CD4-positive, CD25-positive, alpha-beta regulatory T cell (primary cell): ENCODE results near the gene IFIT1. TPM values are rescaled to one million over a fixed set of nuclear protein-coding genes. Genes with fewer than 3 reads are reported as not detected.
A peak's percentile ranks its signal among the peaks of the same experiment; 100 is the strongest.

Source experiments
- ATAC-seq, 2 donors: fragments of 150-1000 bp; cut with Tn5 transposase; one replicate each; pipeline ENCODE4 v1.10.0; 2021; ENCODE audit warnings: low read depth in 2 of 2, moderate number of reproducible peaks in 2 of 2, moderate library complexity in 1 of 2
- DNase-seq, 3 donors: peaks; one replicate each; pipeline versions ENCODE4 v3.0.0 to v3.0.0-alpha.2; 2012 to 2022; ENCODE audit warnings: mixed read lengths in 1 of 3
- H3K27ac ChIP-seq: one replicate; pipeline ENCODE4 v1.7.0; 2013; ENCODE audit warnings: mild to moderate bottlenecking, low read length; ENCODE audit not compliant: insufficient read depth, poor library complexity, severe bottlenecking
- H3K27me3 ChIP-seq: one replicate; pipeline ENCODE4 v1.7.0; 2013; ENCODE audit warnings: low read length; ENCODE audit not compliant: control insufficient read depth, insufficient read depth
- H3K36me3 ChIP-seq: one replicate; pipeline ENCODE4 v1.7.0; 2013; ENCODE audit warnings: mild to moderate bottlenecking, low read length, moderate library complexity; ENCODE audit not compliant: control insufficient read depth, insufficient read depth
- H3K4me1 ChIP-seq: 2 replicates; pipeline ENCODE4 v1.7.0; 2013; ENCODE audit warnings: mild to moderate bottlenecking, low read length; ENCODE audit not compliant: insufficient read depth, control insufficient read depth, poor library complexity, severe bottlenecking
- H3K4me3 ChIP-seq: one replicate; pipeline ENCODE4 v1.7.0; 2013; ENCODE audit warnings: low read depth, mild to moderate bottlenecking, low read length, moderate library complexity
- H3K9me3 ChIP-seq, 2 experiments: 1 replicate in 1 of 2; 2 replicates in 1 of 2; pipeline ENCODE4 v1.7.0; 2013; ENCODE audit warnings: low read length in 2 of 2, mild to moderate bottlenecking in 1 of 2, moderate library complexity in 1 of 2; ENCODE audit not compliant: control insufficient read depth in 2 of 2
- H3K27ac Mint-ChIP-seq, 3 donors: one replicate each; pipeline ENCODE4 v1.8.0; 2020 to 2022; ENCODE audit warnings: mild to moderate bottlenecking in 3 of 3, mixed read lengths in 3 of 3, moderate library complexity in 2 of 3
- H3K27me3 Mint-ChIP-seq: one replicate; pipeline ENCODE4 v1.8.0; 2022; ENCODE audit warnings: mild to moderate bottlenecking, mixed read lengths
- H3K36me3 Mint-ChIP-seq: one replicate; pipeline ENCODE4 v1.8.0; 2020; ENCODE audit warnings: mixed read lengths
- H3K4me1 Mint-ChIP-seq, 4 donors: one replicate each; pipeline ENCODE4 v1.8.0; 2020 to 2022; ENCODE audit warnings: mixed read lengths in 4 of 4, mild to moderate bottlenecking in 1 of 4
- H3K4me3 Mint-ChIP-seq, 4 donors: one replicate each; pipeline ENCODE4 v1.8.0; 2020 to 2022; ENCODE audit warnings: mild to moderate bottlenecking in 4 of 4, mixed read lengths in 4 of 4, moderate library complexity in 3 of 4
- H3K9me3 Mint-ChIP-seq, 7 donors: one replicate each; pipeline ENCODE4 v1.8.0; 2020 to 2022; ENCODE audit warnings: mixed read lengths in 7 of 7, mild to moderate bottlenecking in 3 of 7, moderate library complexity in 2 of 7
- polyA plus RNA-seq, 4 donors: library from polyadenylated mRNA; unstranded; fragments of 300-500 nt; fragmentation: Illumina TruSeq; gene quantifications; one replicate each; pipeline ENCODE4 v1.2.3, GENCODE V29; 2021
- total RNA-seq: library from RNA; stranded (reverse); gene quantifications from one replicate; pipeline ENCODE4 v1.2.3, GENCODE V29; 2022

Gene IFIT1
- total and polyA plus RNA-seq, 5 donors from 2014 or later: 5.5 to 15.9 (median 6.1) TPM

GRCh38 chr10:89414879-89415821, 22.7 kb downstream of the IFIT1 start:
- ATAC-seq: peak; percentile 25 to 33
- H3K4me1 Mint-ChIP-seq: peaks cover 34 to 80% (median 47%) of the 10 kb centered on the region in 4 donors
- peak; percentile 18 to 62 (median 45) for DNase-seq
- Histone ChIP-seq H3K27me3 (no peaks in the 10 kb centered on the region), H3K9me3 (no peaks in the 10 kb centered on the region), H3K27ac (peak overlapping the region; percentile 90), H3K4me1 (peaks cover 51% of the 10 kb centered on the region), H3K36me3 (peaks cover 19% of the 10 kb centered on the region), H3K4me3 (peak overlapping the region; percentile 99)
- H3K36me3 Mint-ChIP-seq: peaks cover 10% of the 10 kb centered on the region
- H3K27ac Mint-ChIP-seq: peak overlapping the region; percentile 99
- H3K9me3 Mint-ChIP-seq: peaks cover 0 to 3% (median 0%) of the 10 kb centered on the region in 7 donors
- H3K4me3 Mint-ChIP-seq: peak overlapping the region; percentile 94 to 99 (median 96)
- no peaks in the 10 kb centered on the region for H3K27me3 Mint-ChIP-seq

GRCh38 chr10:89416465-89416864, 24.0 kb downstream of the IFIT1 start:
- H3K4me1 Mint-ChIP-seq: peaks cover 37 to 80% (median 50%) of the 10 kb centered on the region in 4 donors
- Histone ChIP-seq H3K9me3 (no peaks in the 10 kb centered on the region), H3K36me3 (peaks cover 28% of the 10 kb centered on the region), H3K4me3 (peak overlapping the region; percentile 66), H3K27ac (peak overlapping the region; percentile 59), H3K27me3 (no peaks in the 10 kb centered on the region), H3K4me1 (peaks cover 51% of the 10 kb centered on the region)
- H3K27me3 Mint-ChIP-seq: no peaks in the 10 kb centered on the region
- peak overlapping the region; percentile 98 to 99 (median 99) for H3K27ac Mint-ChIP-seq
- ATAC-seq (no peak), DNase-seq (no peak)
- peaks cover 0 to 3% (median 0%) of the 10 kb centered on the region in 7 donors for H3K9me3 Mint-ChIP-seq
- peak overlapping the region; percentile 94 to 99 (median 96) for H3K4me3 Mint-ChIP-seq
- peaks cover 12% of the 10 kb centered on the region for H3K36me3 Mint-ChIP-seq

- peaks cover 31 to 65% (median 51%) of the 10 kb centered on the region in 4 donors for H3K4me1 Mint-ChIP-seq
- ATAC-seq (no peak), DNase-seq (peak in 2 of 3 donors; percentile 20 to 32)
These were observed 27.1 kb downstream of the IFIT1 start for GRCh38 chr10:89419548-89419947.

GRCh38 chr10:89421018-89421476, 28.6 kb downstream of the IFIT1 start:
- H3K36me3 ChIP-seq: peaks cover 31% of the 10 kb centered on the region
- H3K27ac Mint-ChIP-seq: peak overlapping the region in 1 of 3 donors; percentile 6
- peaks cover 12% of the 10 kb centered on the region for H3K36me3 Mint-ChIP-seq
- no peak overlapping the region for H3K27ac ChIP-seq
- H3K4me3 Mint-ChIP-seq: peak overlapping the region in 1 of 4 donors; percentile 13
- H3K27me3 ChIP-seq: no peaks in the 10 kb centered on the region
- no peaks in the 10 kb centered on the region for H3K9me3 Mint-ChIP-seq
- H3K27me3 Mint-ChIP-seq: no peaks in the 10 kb centered on the region
- no peak overlapping the region for H3K4me3 ChIP-seq
- H3K4me1 Mint-ChIP-seq: peaks cover 29 to 55% (median 46%) of the 10 kb centered on the region in 4 donors
- no peaks in the 10 kb centered on the region for H3K9me3 ChIP-seq
- DNase-seq: no peak
- ATAC-seq: no peak
- peaks cover 34% of the 10 kb centered on the region for H3K4me1 ChIP-seq

More at GRCh38 chr10:89419548-89419947, 27.1 kb downstream of the IFIT1 start:
- peak overlapping the region; percentile 40 to 59 (median 49) for H3K4me3 Mint-ChIP-seq
- H3K36me3 Mint-ChIP-seq: peaks cover 12% of the 10 kb centered on the region
- H3K9me3 Mint-ChIP-seq: no peaks in the 10 kb centered on the region
- no peaks in the 10 kb centered on the region for H3K27me3 Mint-ChIP-seq
- H3K27ac Mint-ChIP-seq: no peak overlapping the region
- Histone ChIP-seq H3K27ac (peak overlapping the region; percentile 33), H3K27me3 (no peaks in the 10 kb centered on the region), H3K4me3 (peak overlapping the region; percentile 53), H3K36me3 (peaks cover 31% of the 10 kb centered on the region), H3K4me1 (peaks cover 43% of the 10 kb centered on the region), H3K9me3 (no peaks in the 10 kb centered on the region)

- no peak for DNase-seq
- peak overlapping the region in 1 of 4 donors; percentile 10 for H3K4me3 Mint-ChIP-seq
- peak overlapping the region in 1 of 3 donors; percentile 25 for H3K27ac Mint-ChIP-seq
- peaks cover 0 to 22% (median 19%) of the 10 kb centered on the region in 4 donors for H3K4me1 Mint-ChIP-seq
- no peaks in the 10 kb centered on the region for H3K9me3 ChIP-seq
- no peak overlapping the region for H3K27ac ChIP-seq
- no peaks in the 10 kb centered on the region for H3K4me1 ChIP-seq
- peaks cover 6% of the 10 kb centered on the region for H3K27me3 ChIP-seq
- peaks cover 12% of the 10 kb centered on the region for H3K36me3 ChIP-seq
- H3K9me3 Mint-ChIP-seq: no peaks in the 10 kb centered on the region
- peaks cover 15% of the 10 kb centered on the region for H3K27me3 Mint-ChIP-seq
- peaks cover 4% of the 10 kb centered on the region for H3K36me3 Mint-ChIP-seq
- ATAC-seq: no peak
- no peak overlapping the region for H3K4me3 ChIP-seq
These were observed 32.6 kb downstream of the IFIT1 start for GRCh38 chr10:89425000-89425399.

GRCh38 chr10:89426230-89426868, 33.9 kb downstream of the IFIT1 start:
- Histone ChIP-seq H3K36me3 (peaks cover 5% of the 10 kb centered on the region), H3K27me3 (peaks cover 6% of the 10 kb centered on the region), H3K4me3 (no peak overlapping the region), H3K4me1 (no peaks in the 10 kb centered on the region), H3K9me3 (no peaks in the 10 kb centered on the region), H3K27ac (no peak overlapping the region)
- Mint-ChIP-seq H3K27me3 (peaks cover 19% of the 10 kb centered on the region), H3K9me3 (no peaks in the 10 kb centered on the region), H3K27ac (no peak overlapping the region), H3K4me1 (peaks cover 0 to 14% (median 9%) of the 10 kb centered on the region in 4 donors), H3K4me3 (peak overlapping the region in 1 of 4 donors; percentile 44), H3K36me3 (no peaks in the 10 kb centered on the region)
- DNase-seq (peak in 2 of 3 donors; percentile 15 to 51), ATAC-seq (peak in 1 of 2 donors; percentile 34)

- peaks cover 7% of the 10 kb centered on the region for H3K27me3 ChIP-seq
- H3K27ac Mint-ChIP-seq: no peak overlapping the region
- peaks cover 32% of the 10 kb centered on the region for H3K27me3 Mint-ChIP-seq
- H3K4me1 ChIP-seq: no peaks in the 10 kb centered on the region
- ATAC-seq: no peak
- H3K9me3 ChIP-seq: no peaks in the 10 kb centered on the region
- H3K4me3 ChIP-seq: no peak overlapping the region
- DNase-seq: no peak
- H3K4me3 Mint-ChIP-seq: no peak overlapping the region
- no peaks in the 10 kb centered on the region for H3K36me3 Mint-ChIP-seq
- no peak overlapping the region for H3K27ac ChIP-seq
- peaks cover 0 to 5% (median 4%) of the 10 kb centered on the region in 4 donors for H3K4me1 Mint-ChIP-seq
- H3K36me3 ChIP-seq: no peaks in the 10 kb centered on the region
- no peaks in the 10 kb centered on the region for H3K9me3 Mint-ChIP-seq
These were observed 35.2 kb downstream of the IFIT1 start for GRCh38 chr10:89427629-89428028.
